Activated T-cell treated with anti-CD3 and anti-CD28 coated beads for 48 hours (primary cell): ENCODE data around the gene FAM227B.

Source experiments
- DNase-seq: peaks from one replicate; pipeline ENCODE4 v3.0.0-alpha.2; 2020; ENCODE audit warnings: low read depth

Gene FAM227B

GRCh38 chr15:49290191-49290590 is 330.4 kb downstream of the FAM227B start:
- no peak for DNase-seq

- no peak for DNase-seq
Observed at GRCh38 chr15:49288391-49288790, 332.2 kb downstream of the FAM227B start.

- no peak for DNase-seq
Observed at GRCh38 chr15:49287481-49287880, 333.1 kb downstream of the FAM227B start.

- no peak for DNase-seq
Observed at GRCh38 chr15:49286649-49287404, 333.8 kb downstream of the FAM227B start.

- DNase-seq = no peak
Observed at GRCh38 chr15:49282366-49282765, 338.3 kb downstream of the FAM227B start.

GRCh38 chr15:49279521-49280456 is 340.8 kb downstream of the FAM227B start:
- DNase-seq = no peak

GRCh38 chr15:49278751-49279150 is 341.9 kb downstream of the FAM227B start:
- no peak for DNase-seq
